Suppressor macrophage (primary cell): ENCODE measurements around the gene CLEC4F.

Experiments used
- DNase-seq, 4 experiments: peaks; one replicate each; pipeline ENCODE4 v3.0.0-alpha.2; 2020 to 2022

CLEC4F gene

DNA sequence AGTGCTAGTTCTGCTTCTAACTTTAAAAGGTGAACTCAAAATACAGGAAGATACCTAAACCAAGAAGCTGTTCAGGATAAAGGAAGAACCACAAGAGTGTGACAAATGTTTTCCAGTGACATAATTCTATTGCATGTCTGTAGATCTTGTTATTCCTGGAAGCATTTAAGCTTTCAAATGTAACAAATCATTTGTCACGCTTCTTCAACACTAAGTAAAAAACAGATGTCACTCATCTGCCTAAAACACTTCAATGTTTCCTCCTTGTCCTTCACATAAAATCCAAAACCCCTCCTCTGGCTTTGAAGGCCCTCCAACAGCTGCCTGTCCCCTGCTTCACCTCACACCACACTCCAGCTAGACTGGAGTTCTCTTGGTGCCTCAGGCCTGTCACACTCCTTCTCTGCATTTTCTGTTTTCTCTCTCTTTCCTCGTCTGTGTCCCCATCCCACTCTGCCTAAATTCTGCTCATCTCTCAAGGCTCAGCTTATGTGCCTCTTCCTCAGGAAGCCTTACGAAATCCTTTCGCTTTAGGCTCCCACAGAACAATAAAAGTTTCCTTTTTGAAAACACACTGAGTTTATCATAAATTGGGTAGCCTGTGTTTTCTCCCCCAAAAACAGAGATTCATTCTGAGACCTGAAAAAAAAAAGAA, 6.4 kb upstream of the CLEC4F start:
- peak in 3 of 4 experiments; percentile 15 to 76 (median 50) for DNase-seq

DNA sequence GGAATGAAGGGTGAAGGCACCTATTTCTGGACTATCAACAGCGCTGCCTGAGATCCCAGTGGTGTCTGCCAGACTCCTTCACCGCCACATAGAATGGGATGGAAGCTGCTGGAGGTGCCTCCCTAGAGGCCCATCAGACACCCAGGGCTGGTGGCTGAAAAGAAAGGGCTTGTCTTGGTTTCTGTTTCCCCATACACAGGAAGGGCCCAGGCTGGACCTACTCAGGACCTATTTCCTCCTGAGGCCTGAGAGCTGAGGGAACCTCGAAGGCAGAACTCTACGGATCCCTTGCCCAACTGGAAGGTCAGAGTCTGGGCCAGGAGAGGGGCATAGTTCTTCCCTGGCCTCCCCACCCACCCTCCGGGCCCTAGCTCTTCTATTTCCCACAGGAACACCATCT, 2.9 kb upstream of the CLEC4F start:
- peak in 3 of 4 experiments; percentile 39 to 50 (median 48) for DNase-seq

- peak in 1 of 4 experiments; percentile 23 for DNase-seq
These were observed 2.4 kb upstream of the CLEC4F start for GRCh38 chr2:70822843-70823242.

DNA sequence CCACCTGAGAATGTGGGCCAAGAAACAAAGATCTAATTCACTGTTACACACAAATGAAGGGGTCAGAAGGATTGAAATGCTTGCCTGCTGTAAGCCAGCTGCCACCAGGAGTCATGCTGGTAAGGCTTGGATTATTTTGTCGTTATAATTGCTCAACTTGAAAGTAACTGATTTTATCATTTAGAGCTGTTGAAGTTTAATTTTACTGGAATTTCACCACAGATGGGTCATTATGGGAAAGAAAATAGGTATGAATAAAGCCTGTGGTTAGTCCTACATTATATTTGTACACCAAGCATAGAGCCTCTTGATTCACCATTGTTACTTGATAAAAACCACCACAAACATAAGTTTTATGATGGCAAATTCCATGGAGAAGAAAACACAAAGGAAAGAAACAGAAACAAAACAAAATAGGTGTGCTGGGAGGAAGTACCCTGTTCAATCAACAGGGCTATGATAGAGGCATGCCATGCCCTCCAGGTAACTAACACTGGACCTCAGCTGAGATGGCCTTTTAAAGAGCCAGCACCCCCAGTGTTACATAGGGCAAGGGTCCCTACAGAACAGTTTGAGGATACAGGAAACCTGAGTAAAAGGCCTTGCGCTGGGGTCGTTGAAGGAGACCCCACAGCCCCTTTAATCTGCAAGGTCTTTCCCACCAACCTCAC, 3.0 kb downstream of the CLEC4F start:
- DNase-seq, result no peak

- no peak for DNase-seq
These were observed 3.7 kb downstream of the CLEC4F start for GRCh38 chr2:70816726-70817125.

DNA sequence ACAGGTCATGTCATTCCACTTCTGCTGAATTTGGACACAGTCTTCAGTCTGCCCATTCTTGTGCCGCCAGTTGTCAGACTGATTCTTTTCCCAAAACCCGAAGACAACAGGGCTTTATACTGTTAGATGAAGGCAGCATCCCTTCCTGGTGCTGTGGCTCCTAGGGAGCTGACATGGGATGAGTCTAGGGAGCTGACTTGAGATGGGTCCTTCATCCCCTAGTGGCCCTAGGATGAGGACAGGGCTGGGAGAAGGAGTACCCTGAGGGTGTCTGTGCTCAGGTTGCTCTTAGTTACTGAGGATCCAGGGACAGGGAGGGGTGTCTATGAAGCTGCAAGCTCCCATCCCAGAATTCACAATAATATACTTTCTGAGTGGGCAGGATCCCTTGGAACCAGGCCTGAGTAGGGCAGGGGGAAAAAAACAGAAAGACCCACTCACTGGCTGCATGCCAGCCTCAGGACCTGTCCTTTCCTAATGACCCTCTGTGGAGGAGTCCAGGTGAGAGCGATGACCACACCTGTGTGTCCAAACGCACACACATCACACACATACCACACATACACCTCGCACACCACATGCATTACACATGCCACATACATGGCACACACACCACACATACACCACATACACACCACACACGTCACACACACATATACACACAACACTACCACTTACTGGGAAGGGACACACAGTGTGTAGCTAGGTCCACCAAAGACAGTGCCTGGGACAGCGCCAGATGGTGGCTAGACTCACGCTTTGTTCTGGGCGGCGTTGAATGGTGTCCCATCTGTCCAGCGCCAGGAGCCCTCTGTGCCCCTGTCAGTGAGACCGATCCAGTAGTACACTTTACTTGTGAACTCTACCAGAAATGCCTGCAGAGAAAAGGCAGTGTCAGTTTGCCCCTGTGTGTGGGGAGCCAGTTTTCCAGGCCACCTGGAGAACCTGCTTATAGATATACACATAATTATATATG, 11.1 kb downstream of the CLEC4F start:
- no peak for DNase-seq

DNA sequence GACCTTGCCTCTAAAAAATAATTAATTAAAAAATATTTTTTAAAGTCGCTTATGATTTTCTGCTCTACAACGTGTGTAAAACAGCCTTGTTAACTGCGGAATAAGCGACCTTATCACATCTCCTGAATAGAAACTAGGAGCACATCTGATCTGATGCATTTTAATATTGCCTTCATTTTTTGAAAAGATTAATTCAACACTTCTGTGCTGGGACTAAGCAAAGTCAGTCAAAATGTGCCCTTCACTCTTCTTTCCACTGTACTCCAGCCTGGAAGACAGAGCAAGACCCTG, 12.6 kb downstream of the CLEC4F start:
- no peak for DNase-seq

DNA sequence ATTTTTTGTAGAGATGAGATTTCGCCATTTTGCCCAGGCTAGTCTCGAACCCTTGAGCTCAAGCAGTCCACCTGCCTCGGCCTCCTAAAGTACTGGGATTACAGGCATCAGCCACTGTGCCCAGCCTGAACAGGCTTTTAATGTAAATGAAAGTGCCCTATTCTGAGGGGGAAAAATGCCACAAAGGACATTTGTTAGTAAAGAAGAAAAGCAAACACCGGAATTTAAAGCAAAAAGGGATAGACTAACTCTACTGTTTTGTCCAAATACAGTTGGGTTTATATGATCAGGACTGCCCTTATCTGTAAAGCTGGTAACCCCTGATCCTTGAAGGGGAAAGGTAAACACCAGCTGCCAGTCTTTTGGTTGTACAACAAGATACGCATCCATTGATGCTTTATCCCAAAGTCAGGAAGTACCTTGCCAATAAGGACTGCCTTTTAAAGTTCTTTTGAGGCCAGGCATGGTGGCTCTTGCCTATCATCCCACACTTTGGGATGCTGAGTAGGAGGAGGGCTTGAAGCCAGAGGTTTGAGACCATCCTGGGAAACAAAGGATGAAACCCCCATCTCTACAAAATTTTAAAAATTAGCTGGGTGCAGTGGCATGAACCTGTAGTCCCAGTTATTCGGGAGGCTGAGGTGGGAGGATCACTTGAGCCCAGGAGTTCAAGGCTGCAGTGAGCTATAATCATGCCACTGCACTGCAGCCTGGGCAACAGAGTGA, 13.1 kb downstream of the CLEC4F start:
- no peak for DNase-seq

DNA sequence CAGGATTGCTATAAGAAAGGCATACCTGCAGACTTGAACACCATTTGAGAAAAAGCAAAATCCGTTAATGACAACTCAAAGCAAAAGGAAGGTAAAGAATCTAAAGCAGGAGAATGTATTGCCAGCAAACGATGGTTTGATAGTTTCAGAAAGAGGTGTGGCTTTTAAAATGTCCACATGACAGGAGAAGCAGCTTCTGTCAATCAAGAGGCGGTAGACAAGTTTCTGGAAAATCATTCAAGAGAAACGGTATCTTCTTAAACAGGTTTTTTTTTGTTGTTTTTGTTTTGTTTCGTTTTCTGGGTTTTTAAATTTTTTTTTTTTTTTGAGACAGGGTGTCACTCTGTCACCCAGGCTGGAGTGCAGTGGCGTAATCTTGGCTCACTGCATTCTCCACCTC, 13.8 kb downstream of the CLEC4F start:
- DNase-seq, result no peak

DNA sequence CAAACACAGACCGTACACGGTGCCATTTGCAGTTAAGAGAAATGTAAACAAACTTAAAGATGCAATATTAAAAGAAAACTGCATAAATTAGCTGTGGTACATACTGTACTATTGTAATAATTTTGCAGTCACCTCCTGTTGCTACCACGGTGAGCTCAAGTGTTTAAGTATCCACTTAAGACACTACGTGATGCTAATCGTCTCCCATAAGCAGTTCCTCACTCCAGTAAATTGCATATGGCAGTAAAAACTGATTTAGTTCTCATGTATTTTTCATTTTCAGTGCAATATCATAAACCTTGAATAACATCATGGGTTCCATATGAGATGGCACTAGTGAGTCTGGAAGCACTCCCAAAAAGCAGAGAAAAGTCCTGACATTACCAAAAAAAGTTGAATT, 14.4 kb downstream of the CLEC4F start:
- DNase-seq, result no peak

DNA sequence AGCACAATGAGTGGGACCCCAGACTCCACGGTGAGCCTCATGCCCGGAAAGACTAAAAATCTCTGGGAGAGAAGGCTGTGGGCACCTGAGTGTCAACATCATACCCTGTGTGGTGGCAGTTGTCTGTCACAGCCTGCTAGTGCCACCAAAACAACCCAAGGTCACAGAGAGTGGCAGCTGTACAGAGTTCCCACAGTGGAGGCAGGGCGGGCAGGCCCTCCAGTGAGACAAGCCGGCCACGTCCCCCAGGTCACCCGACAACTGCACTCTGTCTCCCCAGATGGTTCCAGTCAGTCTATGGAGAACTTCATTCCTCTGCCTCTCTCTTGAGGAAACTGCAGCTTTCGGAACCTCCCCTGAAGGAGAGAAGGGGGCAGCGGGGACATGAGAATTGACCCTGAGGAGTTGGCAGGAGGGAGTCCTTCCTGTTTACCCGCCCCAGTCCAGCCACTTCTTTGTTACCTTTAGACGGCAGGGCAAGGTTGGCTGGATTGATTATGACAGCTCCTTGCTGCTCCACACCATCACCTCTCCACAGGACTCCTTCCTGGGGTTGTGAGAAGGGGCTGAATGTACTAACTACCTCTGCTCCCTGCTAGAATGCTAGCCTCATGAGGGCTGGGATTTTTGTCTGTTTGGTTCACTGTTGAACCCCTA, 18.7 kb downstream of the CLEC4F start:
- DNase-seq, result no peak

DNA sequence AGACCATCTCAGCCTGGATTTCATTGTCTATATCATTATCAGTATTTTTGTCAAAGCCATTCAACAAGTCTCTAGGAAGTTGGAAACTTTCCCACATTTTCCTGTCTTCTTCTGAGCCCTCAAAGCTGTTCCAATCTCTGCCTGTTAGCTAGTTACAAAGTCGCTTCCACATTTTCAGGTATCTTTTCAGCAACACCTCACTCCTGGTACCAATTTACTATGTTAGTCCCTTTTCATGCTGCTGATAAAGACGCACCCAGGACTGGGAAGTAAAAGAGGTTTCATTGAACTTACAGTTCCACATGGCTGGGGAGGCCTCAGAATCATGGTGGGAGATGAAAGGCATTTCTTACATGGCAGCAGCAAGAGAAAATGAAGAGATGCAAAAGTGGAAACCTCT, 20.7 kb downstream of the CLEC4F start:
- no peak for DNase-seq

GRCh38 chr2:70797996-70798395, 22.4 kb downstream of the CLEC4F start:
- DNase-seq, result peak; percentile 10 to 68 (median 43)

GRCh38 chr2:70797506-70797905, 22.9 kb downstream of the CLEC4F start:
- peak; percentile 9 to 37 (median 24) for DNase-seq

DNA sequence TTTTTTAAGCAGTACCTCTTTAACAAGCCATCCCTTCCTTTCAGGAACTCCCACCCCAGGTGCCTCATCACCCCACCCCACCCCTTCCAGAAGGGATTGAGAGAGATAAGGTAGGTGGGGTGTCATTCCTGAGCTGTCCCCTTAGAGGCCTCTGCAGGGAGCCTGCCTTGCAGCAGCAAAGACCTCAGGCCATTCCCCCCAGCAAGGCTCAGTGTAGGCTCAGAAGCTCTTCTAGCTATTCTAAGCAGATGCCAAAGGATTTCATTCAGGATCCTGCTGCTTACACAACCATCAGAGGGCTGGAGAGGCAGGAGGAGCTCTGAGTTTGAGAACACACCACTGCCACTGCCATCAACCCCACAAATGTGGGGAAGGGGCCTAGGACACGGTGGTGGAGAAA, 24.1 kb downstream of the CLEC4F start:
- DNase-seq, result no peak

DNA sequence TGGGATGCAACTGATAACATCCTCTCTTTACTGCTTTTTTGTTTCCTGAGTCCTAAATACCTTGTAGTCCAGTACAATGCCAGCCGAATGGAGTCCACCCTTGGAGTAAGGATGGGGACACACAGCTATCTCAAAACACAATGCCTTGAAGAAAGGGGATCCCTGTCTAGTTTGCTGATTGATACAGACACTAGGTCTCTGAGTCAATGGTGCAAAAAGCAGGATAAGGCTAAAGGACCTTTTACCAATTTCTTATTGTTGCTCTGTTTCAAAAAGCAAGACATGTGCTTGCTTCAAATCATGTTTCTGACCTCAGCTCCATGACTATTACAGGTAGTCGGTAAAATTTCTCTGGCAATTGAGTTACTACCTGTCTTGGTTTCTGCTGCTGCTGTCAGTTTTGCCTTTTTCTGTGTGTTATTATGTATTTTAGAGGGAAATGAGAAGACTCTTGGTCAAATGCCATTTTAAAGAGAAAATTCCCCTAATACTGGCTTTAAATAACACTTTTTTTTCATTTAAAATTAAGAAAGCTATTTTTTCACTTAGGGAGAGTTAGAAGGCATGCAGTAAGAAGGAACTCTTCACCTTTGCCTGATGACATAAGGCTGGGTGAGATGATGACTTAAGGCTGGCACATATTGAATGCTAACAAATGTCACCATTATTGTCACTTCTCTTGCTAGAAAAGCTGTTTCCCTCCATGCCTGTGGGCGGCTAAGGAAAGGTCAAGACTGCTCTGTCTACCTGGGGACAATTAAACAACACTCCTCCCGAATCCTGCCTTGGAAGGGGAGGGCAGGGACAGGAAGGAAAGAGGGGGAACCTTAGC, 25.0 kb downstream of the CLEC4F start:
- peak; percentile 13 to 49 (median 34) for DNase-seq

DNA sequence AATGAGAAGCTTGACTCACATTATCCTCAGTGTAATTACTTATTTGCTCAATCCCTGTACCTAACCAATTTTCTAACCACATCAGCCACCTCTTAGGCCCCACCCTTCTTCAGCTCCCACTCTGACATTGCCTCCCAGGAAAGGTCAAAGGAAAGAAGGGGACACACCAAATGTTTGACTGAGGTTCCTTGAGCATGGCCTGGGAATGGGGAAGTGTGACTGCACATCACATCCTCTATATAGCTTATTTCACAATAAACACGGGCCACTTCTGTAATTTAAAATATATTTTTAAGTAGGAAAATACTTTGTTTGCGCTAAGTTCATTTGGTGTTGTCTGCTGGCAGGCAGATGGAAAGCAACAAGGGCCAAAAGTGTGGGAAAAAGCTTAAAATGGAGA, 26.9 kb downstream of the CLEC4F start:
- peak; percentile 74 to 94 (median 88) for DNase-seq

GRCh38 chr2:70790136-70790828, 30.1 kb downstream of the CLEC4F start, which contains the start of gene FIGLA:
Gene FIGLA (minus strand): TSS chr2:70790643. CDS start chr2:70790638, 5 bp downstream.
- peak in 2 of 4 experiments; percentile 11 to 36 for DNase-seq

- peak; percentile 85 to 92 (median 89) for DNase-seq
These were observed 30.9 kb downstream of the CLEC4F start for GRCh38 chr2:70789304-70790135.
